WTC11 (cell line): ENCODE measurements around the gene AP1G1. TPM values are rescaled to one million over a fixed set of nuclear protein-coding genes. Genes with fewer than 3 reads are reported as not detected.

Experiments used
- ATAC-seq: fragments of 200-7000 bp; cut with Tn5 transposase; 2 replicates; pipeline ENCODE4 v1.10.0; 2021; ENCODE audit warnings: mild to moderate bottlenecking, moderate library complexity
- Bru-seq: library from RNA; stranded (reverse); fragments of 400-500 nt; gene quantifications from one replicate; lab custom pipeline; 2021; lab: Mats Ljungman, UMichigan
- CTCF ChIA-PET: fragments of 300-600 bp; sonication (Branson Sonifier 250); formaldehyde crosslinking; loops from one replicate; lab custom pipeline; 2021; ENCODE audit warnings: antibody characterized with exemption; lab: Charles Lee
- POLR2A ChIA-PET: fragments of 350-600 bp; sonication (Branson Sonifier 250); formaldehyde crosslinking; loops from one replicate; lab custom pipeline; 2021; ENCODE audit warnings: antibody characterized with exemption; lab: Charles Lee
- DNase-seq: peaks from one replicate; pipeline ENCODE4 v3.0.0; 2021; ENCODE audit warnings: low spot score
- H3K27ac Mint-ChIP-seq: 2 replicates; pipeline ENCODE4 v1.8.0; 2021; ENCODE audit warnings: mixed read lengths
- H3K27me3 Mint-ChIP-seq: 2 replicates; pipeline ENCODE4 v1.8.0; 2021; ENCODE audit warnings: low read depth, mild to moderate bottlenecking, moderate library complexity, mixed read lengths
- H3K36me3 Mint-ChIP-seq: 2 replicates; pipeline ENCODE4 v1.8.0; 2021; ENCODE audit warnings: mixed read lengths
- H3K4me1 Mint-ChIP-seq: 2 replicates; pipeline ENCODE4 v1.8.0; 2022; ENCODE audit warnings: mixed read lengths
- H3K4me3 Mint-ChIP-seq: 2 replicates; pipeline ENCODE4 v1.8.0; 2021; ENCODE audit warnings: mild to moderate bottlenecking, moderate library complexity, mixed read lengths
- H3K9me3 Mint-ChIP-seq: 2 replicates; pipeline ENCODE4 v1.8.0; 2021; ENCODE audit warnings: mixed read lengths
- ATF1 ChIP-seq: sonication (generic); formaldehyde crosslinking; IDR thresholded peaks from 2 replicates; pipeline ENCODE4 v1.8.1; 2023; ENCODE audit warnings: mild to moderate bottlenecking, moderate library complexity, missing genetic modification reagents
- CBFB ChIP-seq: sonication (generic); formaldehyde crosslinking; IDR thresholded peaks from 2 replicates; pipeline ENCODE4 v1.8.1; 2022; ENCODE audit warnings: mild to moderate bottlenecking, low read depth, missing genetic modification reagents
- CREB1 ChIP-seq: sonication (generic); formaldehyde crosslinking; IDR thresholded peaks from 2 replicates; pipeline ENCODE4 v1.8.0; 2023; ENCODE audit warnings: mild to moderate bottlenecking, missing genetic modification reagents
- CREM ChIP-seq: sonication (generic); formaldehyde crosslinking; IDR thresholded peaks from 2 replicates; pipeline ENCODE4 v1.8.1; 2022; ENCODE audit warnings: mild to moderate bottlenecking, missing genetic modification reagents, moderate library complexity
- EMX1 ChIP-seq: fragments of 250-450 bp; sonication (Bioruptor Pico); IDR thresholded peaks from 2 replicates; pipeline ENCODE4 v1.8.0; 2021; ENCODE audit warnings: mild to moderate bottlenecking
- ESRRA ChIP-seq: sonication (generic); formaldehyde crosslinking; IDR thresholded peaks from 2 replicates; pipeline ENCODE4 v1.8.1; 2022; ENCODE audit warnings: mild to moderate bottlenecking, missing genetic modification reagents, borderline replicate concordance
- FOXK1 ChIP-seq: sonication (generic); formaldehyde crosslinking; IDR thresholded peaks from 2 replicates; pipeline ENCODE4 v1.8.0; 2022; ENCODE audit warnings: mild to moderate bottlenecking, moderate library complexity, missing genetic modification reagents
- GABPB1 ChIP-seq: sonication (generic); formaldehyde crosslinking; IDR thresholded peaks from 2 replicates; pipeline ENCODE4 v1.8.1; 2023; ENCODE audit warnings: mild to moderate bottlenecking, missing genetic modification reagents
- GRHL2 ChIP-seq: fragments of 250-450 bp; sonication (Bioruptor Pico); IDR thresholded peaks from 2 replicates; pipeline ENCODE4 v1.8.0; 2022; ENCODE audit warnings: mild to moderate bottlenecking, moderate library complexity; ENCODE audit not compliant: insufficient replicate concordance, severe bottlenecking
- GTF2I ChIP-seq: fragments of 250-450 bp; sonication (Bioruptor Pico); conservative IDR thresholded peaks from 2 replicates; pipeline ENCODE4 v1.4.0; 2021; ENCODE audit warnings: mild to moderate bottlenecking
- HMGA2 ChIP-seq: fragments of 250-450 bp; sonication (Bioruptor Pico); IDR thresholded peaks from 2 replicates; pipeline ENCODE4 v1.4.0; 2021; ENCODE audit warnings: mild to moderate bottlenecking, moderate library complexity
- HMGXB4 ChIP-seq: sonication (generic); formaldehyde crosslinking; IDR thresholded peaks from 2 replicates; pipeline ENCODE4 v1.8.1; 2023; ENCODE audit warnings: mild to moderate bottlenecking, moderate library complexity, missing genetic modification reagents
- IRF1 ChIP-seq: sonication (generic); formaldehyde crosslinking; IDR thresholded peaks from 2 replicates; pipeline ENCODE4 v1.8.0; 2023; ENCODE audit warnings: missing genetic modification reagents
- JUN ChIP-seq: sonication (generic); formaldehyde crosslinking; IDR thresholded peaks from 2 replicates; pipeline ENCODE4 v1.8.0; 2023; ENCODE audit warnings: mild to moderate bottlenecking, missing genetic modification reagents
- MAX ChIP-seq: sonication (generic); formaldehyde crosslinking; IDR thresholded peaks from 2 replicates; pipeline ENCODE4 v1.8.0; 2022; ENCODE audit warnings: mild to moderate bottlenecking, missing genetic modification reagents
- MYBL2 ChIP-seq: sonication (generic); formaldehyde crosslinking; IDR thresholded peaks from 2 replicates; pipeline ENCODE4 v1.8.1; 2023; ENCODE audit warnings: mild to moderate bottlenecking, moderate library complexity, missing genetic modification reagents
- NFATC4 ChIP-seq: fragments of 250-450 bp; sonication (Bioruptor Pico); IDR thresholded peaks from 2 replicates; pipeline ENCODE4 v1.9.0; 2021; ENCODE audit warnings: mild to moderate bottlenecking
- NFE2L1 ChIP-seq: sonication (generic); formaldehyde crosslinking; IDR thresholded peaks from 2 replicates; pipeline ENCODE4 v1.8.1; 2023; ENCODE audit warnings: missing genetic modification reagents
- NFYB ChIP-seq: sonication (generic); formaldehyde crosslinking; conservative IDR thresholded peaks from 2 replicates; pipeline ENCODE4 v1.8.0; 2022; ENCODE audit warnings: low read depth, missing genetic modification reagents
- NR2C2 ChIP-seq: sonication (generic); formaldehyde crosslinking; IDR thresholded peaks from 2 replicates; pipeline ENCODE4 v1.8.0; 2022; ENCODE audit warnings: mild to moderate bottlenecking, missing genetic modification reagents
- OVOL2 ChIP-seq: fragments of 250-450 bp; sonication (Bioruptor Pico); IDR thresholded peaks from 2 replicates; pipeline ENCODE4 v1.9.0; 2021; ENCODE audit warnings: mild to moderate bottlenecking, borderline replicate concordance
- PRRX2 ChIP-seq: fragments of 250-450 bp; sonication (Bioruptor Pico); IDR thresholded peaks from 2 replicates; pipeline ENCODE4 v1.8.0; 2021; ENCODE audit warnings: mild to moderate bottlenecking
- SMAD3 ChIP-seq: sonication (generic); formaldehyde crosslinking; IDR thresholded peaks from 2 replicates; pipeline ENCODE4 v1.8.0; 2022; ENCODE audit warnings: missing genetic modification reagents, mild to moderate bottlenecking, borderline replicate concordance
- SMAD4 ChIP-seq: sonication (generic); formaldehyde crosslinking; IDR thresholded peaks from 2 replicates; pipeline ENCODE4 v1.8.0; 2022; ENCODE audit warnings: mild to moderate bottlenecking, missing genetic modification reagents
- SP1 ChIP-seq: sonication (generic); formaldehyde crosslinking; conservative IDR thresholded peaks from 2 replicates; pipeline ENCODE4 v1.8.1; 2022; ENCODE audit warnings: missing genetic modification reagents
- TEAD1 ChIP-seq: sonication (generic); formaldehyde crosslinking; IDR thresholded peaks from 2 replicates; pipeline ENCODE4 v1.8.0; 2022; ENCODE audit warnings: mild to moderate bottlenecking, missing genetic modification reagents
- USF1 ChIP-seq: sonication (generic); formaldehyde crosslinking; IDR thresholded peaks from 2 replicates; pipeline ENCODE4 v1.8.0; 2022; ENCODE audit warnings: mild to moderate bottlenecking, missing genetic modification reagents
- ZBTB21 ChIP-seq: sonication (generic); formaldehyde crosslinking; IDR thresholded peaks from 2 replicates; pipeline ENCODE4 v1.8.1; 2023; ENCODE audit warnings: mild to moderate bottlenecking, missing genetic modification reagents, borderline replicate concordance
- ZBTB43 ChIP-seq: sonication (generic); formaldehyde crosslinking; IDR thresholded peaks from 2 replicates; pipeline ENCODE4 v1.8.1; 2023; ENCODE audit warnings: mild to moderate bottlenecking, missing genetic modification reagents
- ZNF232 ChIP-seq: sonication (generic); formaldehyde crosslinking; IDR thresholded peaks from 2 replicates; pipeline ENCODE4 v1.8.0; 2022; ENCODE audit warnings: mild to moderate bottlenecking, missing genetic modification reagents
- ZNF317 ChIP-seq: sonication (generic); formaldehyde crosslinking; IDR thresholded peaks from 2 replicates; pipeline ENCODE4 v1.8.1; 2023; ENCODE audit warnings: low read depth, mild to moderate bottlenecking, moderate library complexity, missing genetic modification reagents, borderline replicate concordance
- long read RNA-seq, 3 experiments: library from RNA in 1 of 3; library from capped mRNA in 1 of 3; library from polyadenylated mRNA in 1 of 3; unstranded in 2 of 3; stranded (forward) in 1 of 3; transcript quantifications; one replicate each; pipeline ENCODE4 v2.0.0, GENCODE V29; 2021
- total RNA-seq: library from RNA; stranded (reverse); gene quantifications from 3 replicates; pipeline ENCODE4 v1.2.3, GENCODE V29; 2021

Gene AP1G1
- total RNA-seq (67.9 to 74.5 TPM (median 72.4 TPM) in 3 replicates), Bru-seq, nascent RNA (percentile 80 among the genes with signal in this experiment)
- long read RNA-seq, experiment 1, full-length matches to known transcripts: 77 of 203 reads
- long read RNA-seq, experiment 1, partial matches to known transcripts: 69 of 203 reads
- long read RNA-seq, experiment 1, other reads (novel, unspliced or antisense): 57 of 203 reads
- long read RNA-seq, experiment 2, full-length matches to known transcripts: 6 of 54 reads
- long read RNA-seq, experiment 2, partial matches to known transcripts: 7 of 54 reads
- long read RNA-seq, experiment 2, other reads (novel, unspliced or antisense): 41 of 54 reads
- long read RNA-seq, experiment 3, full-length matches to known transcripts: 1 of 7 reads
- long read RNA-seq, experiment 3, partial matches to known transcripts: 3 of 7 reads
- long read RNA-seq, experiment 3, other reads (novel, unspliced or antisense): 3 of 7 reads

- CTCF ChIA-PET: interaction anchor here (0.6 to 1.2 kb wide), 4 partner anchors 9 to 153 kb away, joined by 3 to 5 read pairs (median 4); partner anchors contain the start of gene ZNF821
- ATAC-seq: peak; percentile 96
- peak; percentile 92 for DNase-seq
- Mint-ChIP-seq H3K27ac (peak within 1 kb of the TSS; percentile 99), H3K27me3 (no peaks in the 10 kb centered on the region), H3K36me3 (no peaks in the 10 kb centered on the region; the same call in 1 of the 2 replicates), H3K4me1 (peaks cover 10% of the 10 kb centered on the region), H3K9me3 (no peaks in the 10 kb centered on the region), H3K4me3 (peak within 1 kb of the TSS; percentile 98)
- POLR2A ChIA-PET: interaction anchor here (0.6 to 1.7 kb wide), 6 partner anchors 14 to 244 kb away, joined by 3 to 7 read pairs (median 4); partner anchors contain the start of genes IST1 and ZNF821
- TF ChIP-seq HMGA2 (CRISPR knock-in tag) (no peak), ATF1 (CRISPR knock-in tag) (no peak; the same call in 1 of the 2 replicates), GTF2I (no peak), NR2C2 (no peak), MYBL2 (0 out of 2 replicates have a peak, but pooled peaks have one; percentile 72), CREM (CRISPR knock-in tag) (peak; percentile 96), ZBTB43 (CRISPR knock-in tag) (no peak), NFYB (CRISPR knock-in tag) (peak; percentile 43; the same call in 1 of the 2 replicates), EMX1 (no peak), TEAD1 (CRISPR knock-in tag) (peak; percentile 49; the same call in 1 of the 2 replicates), CBFB (CRISPR knock-in tag) (no peak), SMAD4 (CRISPR knock-in tag) (no peak), SMAD3 (CRISPR knock-in tag) (no peak), HMGXB4 (CRISPR knock-in tag) (peak; percentile 61; the same call in 1 of the 2 replicates), SP1 (peak; percentile 84), ZBTB21 (0 out of 2 replicates have a peak, but pooled peaks have one; percentile 18), PRRX2 (CRISPR knock-in tag) (no peak), NFATC4 (CRISPR knock-in tag) (no peak), NFE2L1 (CRISPR knock-in tag) (peak; percentile 87), IRF1 (no peak), ZNF317 (CRISPR knock-in tag) (no peak), ESRRA (no peak), GABPB1 (peak; percentile 58), ZNF232 (no peak), FOXK1 (peak; percentile 87), GRHL2 (no peak), JUN (CRISPR knock-in tag) (no peak), OVOL2 (CRISPR knock-in tag) (no peak), CREB1 (CRISPR knock-in tag) (peak; percentile 45), MAX (CRISPR knock-in tag) (no peak; the same call in 1 of the 2 replicates), USF1 (CRISPR knock-in tag) (no peak)
Measured at GRCh38 chr16:71808593-71809459, at the start of gene AP1G1. Gene AP1G1 (minus strand): TSS chr16:71808834. CDS start chr16:71789479, 19,355 bp downstream.
